ENCODE data around the gene HENMT1. TPM values are rescaled to one million over a fixed set of nuclear protein-coding genes. Genes with fewer than 3 reads are reported as not detected.

Gene HENMT1
- total RNA-seq, 1 experiment from 2014 or later: not detected

GRCh38 chr1:108615544-108615943 lies 45.3 kb downstream of the HENMT1 start:
- no peaks in the 10 kb centered on the region for H3K9me2 ChIP-seq (ENCODE audit: insufficient read depth)
- ChIA-PET RAD21 (ENCODE audit: low non-redundant PET in 1 of 2, low total read pairs in 2 of 2, uncharacterized antibody in 2 of 2, unreplicated experiment in 2 of 2) (no interaction called here), CTCF (no interaction called here), POLR2A (no interaction called here)
- intact Hi-C loops (cut with micrococcal nuclease): no loop called here
- no peaks in the 10 kb centered on the region for H3K79me2 ChIP-seq (ENCODE audit: insufficient read depth, low read length)
- H3K4me3 ChIP-seq (replicated peaks in 1 of 2; ENCODE audit: low read depth in 1 of 2, low read length in 2 of 2): no peak overlapping the region
- TF ChIP-seq REST (IDR thresholded peaks at IDR 0.05; ENCODE audit: low read depth): no peak
- no peak for TF ChIP-seq POLR2AphosphoS5 (IDR thresholded peaks at IDR 0.05; ENCODE audit: low read depth, low read length)
- TF ChIP-seq ZNF274 (IDR thresholded peaks at IDR 0.05; ENCODE audit: low read depth, low read length): no peak
- no peak for TF ChIP-seq SP1 (IDR thresholded peaks at IDR 0.05; ENCODE audit: low read depth)
- no peak for TF ChIP-seq POLR2A (IDR thresholded peaks at IDR 0.05; ENCODE audit: borderline replicate concordance, extremely low read depth, insufficient read depth, insufficient read length)
- TF ChIP-seq SIN3A (IDR thresholded peaks at IDR 0.05; ENCODE audit: low read depth): no peak
- TF ChIP-seq CBX3 (IDR thresholded peaks at IDR 0.05; ENCODE audit: low read depth): no peak
- no peak for TF ChIP-seq SRF (IDR thresholded peaks at IDR 0.05; ENCODE audit: low read depth)
- H3K36me3 ChIP-seq (ENCODE audit: control insufficient read depth in 1 of 2, insufficient read depth in 2 of 2, low read length in 2 of 2): no peaks in the 10 kb centered on the region
- no peaks in the 10 kb centered on the region for H3K27me3 ChIP-seq (ENCODE audit: insufficient read depth, low read length)
- DNase-seq (ENCODE audit: low read depth, low spot score) (no peak), ATAC-seq (no peak)
- no peaks in the 10 kb centered on the region for H3K9me3 ChIP-seq (ENCODE audit: control insufficient read depth in 1 of 2, insufficient read depth in 1 of 2, low read depth in 1 of 2, low read length in 2 of 2)
- H3K4me1 ChIP-seq (ENCODE audit: control insufficient read depth in 1 of 2, insufficient read depth in 2 of 2, low read length in 2 of 2): no peaks in the 10 kb centered on the region
- H2AFZ ChIP-seq (ENCODE audit: low read depth, low read length, poor library complexity, severe bottlenecking): no peak overlapping the region
- H4K20me1 ChIP-seq (ENCODE audit: insufficient read depth): no peaks in the 10 kb centered on the region
- H3K9ac ChIP-seq (ENCODE audit: low read length): no peak overlapping the region
- no peak overlapping the region for H3K4me2 ChIP-seq (ENCODE audit: low read length)
- no peak overlapping the region for H3K27ac ChIP-seq (ENCODE audit: low read depth, low read length)
- no TSS peak for BruUV-seq (replicated peaks)

GRCh38 chr1:108612496-108612895 lies 48.4 kb downstream of the HENMT1 start:
- ChIA-PET POLR2A (no interaction called here), CTCF (interaction anchor here (0.6 kb wide), 1 partner anchor 100 kb away, joined by 3 read pairs; no protein-coding TSS in a partner anchor), RAD21 (ENCODE audit: low non-redundant PET in 1 of 2, low total read pairs in 2 of 2, uncharacterized antibody in 2 of 2, unreplicated experiment in 2 of 2) (no interaction called here)
- Histone ChIP-seq H3K4me1 (ENCODE audit: control insufficient read depth in 1 of 2, insufficient read depth in 2 of 2, low read length in 2 of 2) (no peaks in the 10 kb centered on the region), H3K79me2 (ENCODE audit: insufficient read depth, low read length) (no peaks in the 10 kb centered on the region), H4K20me1 (ENCODE audit: insufficient read depth) (no peaks in the 10 kb centered on the region), H3K36me3 (ENCODE audit: control insufficient read depth in 1 of 2, insufficient read depth in 2 of 2, low read length in 2 of 2) (no peaks in the 10 kb centered on the region), H3K9ac (ENCODE audit: low read length) (no peak overlapping the region), H3K4me3 (replicated peaks in 1 of 2; ENCODE audit: low read depth in 1 of 2, low read length in 2 of 2) (no peak overlapping the region), H3K9me3 (ENCODE audit: control insufficient read depth in 1 of 2, insufficient read depth in 1 of 2, low read depth in 1 of 2, low read length in 2 of 2) (no peaks in the 10 kb centered on the region), H2AFZ (ENCODE audit: low read depth, low read length, poor library complexity, severe bottlenecking) (no peak overlapping the region), H3K4me2 (ENCODE audit: low read length) (no peak overlapping the region), H3K27me3 (ENCODE audit: insufficient read depth, low read length) (no peaks in the 10 kb centered on the region), H3K9me2 (ENCODE audit: insufficient read depth) (no peaks in the 10 kb centered on the region), H3K27ac (ENCODE audit: low read depth, low read length) (no peak overlapping the region)
- DNase-seq (ENCODE audit: low read depth, low spot score): no peak
- intact Hi-C loops (cut with micrococcal nuclease): no loop called here
- BruUV-seq (replicated peaks): no TSS peak
- no peak for ATAC-seq
- TF ChIP-seq FOSL1 (IDR thresholded peaks at IDR 0.05; ENCODE audit: low read depth): no peak
- TF ChIP-seq REST (IDR thresholded peaks at IDR 0.05; ENCODE audit: low read depth): no peak
- TF ChIP-seq RAD21 (IDR thresholded peaks at IDR 0.05; ENCODE audit: low read depth): no peak
- TF ChIP-seq ZFX (IDR thresholded peaks at IDR 0.05): no peak
- no peak for TF ChIP-seq JUND (IDR thresholded peaks at IDR 0.05)
- TF ChIP-seq ZBTB33 (IDR thresholded peaks at IDR 0.05; ENCODE audit: extremely low read depth, insufficient replicate concordance, low read length): no peak
- TF ChIP-seq EGR1 (IDR thresholded peaks at IDR 0.05; ENCODE audit: low read depth): no peak
